GM19099 (cell line): ENCODE measurements around the gene CDKL2.

ENCODE experiments used
- POLR2A ChIP-seq: IDR thresholded peaks from 3 replicates; pipeline ENCODE4 v1.6.1; 2011; ENCODE audit warnings: low read depth; ENCODE audit not compliant: insufficient read length; ENCODE audit errors: extremely low read depth

The CDKL2 gene

GRCh38 chr4:75653845-75654503 lies 23.6 kb upstream of the CDKL2 start:
- no peak for TF ChIP-seq POLR2A

- no peak for TF ChIP-seq POLR2A
Observed at GRCh38 chr4:75644095-75644494, 13.8 kb upstream of the CDKL2 start.

- no peak for TF ChIP-seq POLR2A
Observed at GRCh38 chr4:75643651-75644050, 13.3 kb upstream of the CDKL2 start.

- TF ChIP-seq POLR2A, result no peak
Observed at GRCh38 chr4:75639124-75639695, 8.9 kb upstream of the CDKL2 start.

- no peak for TF ChIP-seq POLR2A
Observed at GRCh38 chr4:75637827-75638226, 7.5 kb upstream of the CDKL2 start.

DNA sequence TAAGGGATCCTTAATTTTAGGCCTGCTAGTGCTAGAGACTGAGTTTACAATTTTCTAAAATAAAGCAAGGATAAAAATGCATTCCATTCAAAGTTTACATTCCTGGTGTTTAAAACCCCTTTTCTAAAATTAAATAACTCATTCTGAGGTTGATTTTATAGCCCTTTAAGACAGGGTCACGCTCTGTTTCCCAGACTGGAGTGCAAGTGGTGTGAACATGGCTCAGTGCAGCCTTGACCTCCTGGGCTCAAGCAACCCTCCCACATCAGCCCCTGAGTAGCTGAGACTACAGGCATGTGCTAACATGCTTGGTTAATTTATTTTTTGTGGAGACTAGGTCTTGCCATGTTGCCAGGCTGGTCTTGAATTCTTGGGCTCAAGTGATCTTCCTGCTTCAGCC lies 6.8 kb upstream of the CDKL2 start:
- TF ChIP-seq POLR2A, result no peak

DNA sequence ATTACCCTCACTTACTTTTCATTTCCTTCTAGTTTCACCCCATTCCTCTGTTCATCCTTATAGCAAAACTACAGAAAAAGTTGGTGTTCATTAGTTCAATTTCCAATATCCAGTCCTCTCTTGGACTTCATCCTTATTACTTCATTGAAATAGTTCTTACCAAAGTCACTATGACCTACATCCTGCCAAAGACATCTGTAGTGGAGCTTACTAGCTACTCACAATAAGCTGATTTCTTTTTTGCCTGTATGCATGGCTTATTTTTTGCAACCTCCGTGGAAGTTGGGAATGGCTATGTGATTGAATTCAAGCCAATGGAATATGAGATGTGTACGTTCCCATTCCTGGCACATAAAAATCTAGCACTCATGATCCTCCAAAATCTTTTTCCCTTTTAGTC lies 4.6 kb upstream of the CDKL2 start:
- no peak for TF ChIP-seq POLR2A

DNA sequence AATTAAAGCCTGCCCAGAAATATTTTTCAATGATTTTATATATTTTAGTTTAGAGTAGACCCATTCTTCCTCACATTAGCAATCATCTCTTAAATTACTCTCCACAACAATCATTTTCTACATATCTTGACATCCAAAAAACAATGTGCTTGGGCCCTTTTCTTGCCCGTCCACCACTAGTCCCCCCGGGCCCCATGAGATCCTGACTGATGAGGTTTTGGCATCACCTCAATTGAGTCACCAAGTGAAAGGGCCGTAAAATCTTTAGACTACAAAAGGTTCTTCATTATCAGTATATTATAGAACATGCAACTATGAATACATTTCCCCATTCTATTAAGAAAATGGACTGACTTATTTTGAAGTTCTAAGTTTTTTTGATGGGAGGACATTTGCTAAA lies 4.0 kb upstream of the CDKL2 start:
- no peak for TF ChIP-seq POLR2A

GRCh38 chr4:75633846-75634245 lies 3.5 kb upstream of the CDKL2 start:
- no peak for TF ChIP-seq POLR2A

DNA sequence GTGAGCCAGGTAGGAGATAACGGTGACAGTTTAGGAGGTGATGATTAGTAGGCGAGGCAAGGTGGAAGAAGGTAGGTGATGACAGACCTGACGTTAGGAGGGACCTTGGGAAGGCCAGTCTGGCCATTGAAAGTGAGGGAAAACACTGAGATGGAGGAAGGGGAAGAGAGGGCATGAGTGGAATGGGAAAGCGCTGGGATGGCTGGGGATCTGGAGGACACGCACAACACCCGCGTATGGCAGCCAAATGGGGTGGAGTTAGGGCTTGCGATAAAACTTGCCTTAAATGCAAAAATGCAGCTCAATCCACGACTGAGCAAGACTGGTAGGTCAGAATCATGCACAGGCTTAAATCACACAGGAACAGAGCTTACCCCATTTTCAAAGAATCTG lies 605 bp upstream of the CDKL2 start:
- no peak for TF ChIP-seq POLR2A

- TF ChIP-seq POLR2A, result no peak
Observed at GRCh38 chr4:75629239-75629638, 1.1 kb downstream of the CDKL2 start.

DNA sequence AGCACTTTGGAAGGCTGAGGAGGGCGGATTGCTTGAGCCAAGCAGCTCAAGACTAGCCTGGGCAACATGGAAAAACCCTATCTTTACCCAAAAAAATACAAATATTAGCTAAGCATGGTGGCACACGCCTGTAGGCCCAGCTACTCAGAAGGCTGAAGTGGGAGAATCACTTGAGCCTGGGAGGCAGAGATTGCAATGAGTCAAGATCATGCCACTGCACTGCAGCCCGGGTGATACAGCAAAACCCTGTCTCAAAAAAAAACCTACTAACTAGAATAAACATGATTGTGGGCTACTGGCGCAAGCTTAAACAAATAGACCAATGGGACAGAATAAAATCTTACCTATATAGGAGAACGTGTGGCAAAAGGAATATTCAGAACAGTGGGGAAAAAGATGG lies 7.3 kb downstream of the CDKL2 start:
- no peak for TF ChIP-seq POLR2A

GRCh38 chr4:75621715-75622114 lies 8.6 kb downstream of the CDKL2 start:
- no peak for TF ChIP-seq POLR2A

DNA sequence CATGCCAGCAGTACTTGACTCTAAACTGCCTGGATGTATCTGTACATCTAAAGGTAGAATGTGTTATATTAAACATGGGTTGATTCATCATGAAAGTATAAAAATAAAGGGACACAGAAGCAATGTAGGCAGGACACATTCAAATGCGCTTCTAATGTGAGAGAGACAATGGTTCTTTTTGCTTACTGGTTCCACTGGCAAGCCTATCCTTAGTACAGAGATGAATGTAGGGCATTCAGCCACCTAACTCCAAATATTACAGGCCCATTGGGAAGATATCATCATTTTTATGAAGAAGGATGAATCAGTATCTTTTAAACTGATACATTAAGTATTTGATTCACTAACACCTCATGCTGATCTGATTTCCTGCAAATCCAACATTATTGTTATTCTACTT lies 18.0 kb downstream of the CDKL2 start:
- no peak for TF ChIP-seq POLR2A

- TF ChIP-seq POLR2A, result no peak
Observed at GRCh38 chr4:75605928-75606327, 24.4 kb downstream of the CDKL2 start.

GRCh38 chr4:75599647-75600046 lies 30.7 kb downstream of the CDKL2 start:
- no peak for TF ChIP-seq POLR2A

GRCh38 chr4:75598390-75598789 lies 31.9 kb downstream of the CDKL2 start:
- no peak for TF ChIP-seq POLR2A
